ENCODE data around the gene ARHGAP15. TPM values are rescaled to one million over a fixed set of nuclear protein-coding genes. Genes with fewer than 3 reads are reported as not detected.

ARHGAP15 gene
- total and polyA plus RNA-seq, 12 donors: 4.7 to 33.8 (median 10.4) TPM

- no peak for TF ChIP-seq POLR2A (IDR thresholded peaks at IDR 0.05)
- TF ChIP-seq, protein P1, sequence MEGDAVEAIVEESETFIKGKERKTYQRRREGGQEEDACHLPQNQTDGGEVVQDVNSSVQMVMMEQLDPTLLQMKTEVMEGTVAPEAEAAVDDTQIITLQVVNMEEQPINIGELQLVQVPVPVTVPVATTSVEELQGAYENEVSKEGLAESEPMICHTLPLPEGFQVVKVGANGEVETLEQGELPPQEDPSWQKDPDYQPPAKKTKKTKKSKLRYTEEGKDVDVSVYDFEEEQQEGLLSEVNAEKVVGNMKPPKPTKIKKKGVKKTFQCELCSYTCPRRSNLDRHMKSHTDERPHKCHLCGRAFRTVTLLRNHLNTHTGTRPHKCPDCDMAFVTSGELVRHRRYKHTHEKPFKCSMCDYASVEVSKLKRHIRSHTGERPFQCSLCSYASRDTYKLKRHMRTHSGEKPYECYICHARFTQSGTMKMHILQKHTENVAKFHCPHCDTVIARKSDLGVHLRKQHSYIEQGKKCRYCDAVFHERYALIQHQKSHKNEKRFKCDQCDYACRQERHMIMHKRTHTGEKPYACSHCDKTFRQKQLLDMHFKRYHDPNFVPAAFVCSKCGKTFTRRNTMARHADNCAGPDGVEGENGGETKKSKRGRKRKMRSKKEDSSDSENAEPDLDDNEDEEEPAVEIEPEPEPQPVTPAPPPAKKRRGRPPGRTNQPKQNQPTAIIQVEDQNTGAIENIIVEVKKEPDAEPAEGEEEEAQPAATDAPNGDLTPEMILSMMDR (IDR thresholded peaks at IDR 0.05): no peak
- Histone ChIP-seq H3K4me3 (no peak overlapping the region), H3K4me1 (replicated peaks in 1 of 2) (no peaks in the 10 kb centered on the region), H3K27ac (no peak overlapping the region), H3K36me3 (replicated peaks in 1 of 2) (no peaks in the 10 kb centered on the region), H3K27me3 (no peaks in the 10 kb centered on the region), H3K9me3 (replicated peaks in 1 of 3) (no peaks in the 10 kb centered on the region)
- intact Hi-C loops (cut with DNase I): no loop called here
- DNase-seq: no peak
Measured at GRCh38 chr2:143696651-143697050, 567.4 kb downstream of the ARHGAP15 start.

DNA sequence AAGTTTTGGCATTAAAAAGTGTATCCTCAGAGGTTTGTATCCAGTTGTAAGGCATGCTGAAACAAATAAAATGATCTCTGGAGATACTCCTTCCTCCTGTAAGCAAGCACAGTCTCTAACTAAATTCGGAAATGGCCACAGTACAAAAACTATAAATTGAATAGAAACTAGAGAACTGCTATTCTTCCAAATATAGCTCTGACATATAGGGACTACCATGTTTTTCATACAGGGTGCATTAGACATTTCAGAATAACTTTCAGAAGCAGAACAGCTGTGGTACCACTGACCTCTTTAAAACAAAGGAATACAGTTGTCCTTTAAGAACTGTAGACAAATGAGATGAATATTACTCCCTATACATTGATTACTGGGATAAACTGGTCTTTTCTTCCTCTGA is 568.5 kb downstream of the ARHGAP15 start:
- no peak for TF ChIP-seq POLR2A (IDR thresholded peaks at IDR 0.05)
- intact Hi-C loops (cut with DNase I): no loop called here
- Histone ChIP-seq H3K4me1 (replicated peaks in 1 of 2) (no peaks in the 10 kb centered on the region), H3K4me3 (no peak overlapping the region), H3K27me3 (no peaks in the 10 kb centered on the region), H3K9me3 (replicated peaks in 1 of 3) (no peaks in the 10 kb centered on the region), H3K36me3 (replicated peaks in 1 of 2) (no peaks in the 10 kb centered on the region), H3K27ac (no peak overlapping the region)
- no peak for DNase-seq
- WGBS, 4 donors: 65 to 83% (median 78%) methylated on average over 1 of the region's 1 CpG

- Histone ChIP-seq H3K4me3 (no peak overlapping the region), H3K9me3 (replicated peaks in 1 of 3) (no peaks in the 10 kb centered on the region), H3K27ac (no peak overlapping the region), H3K27me3 (no peaks in the 10 kb centered on the region), H3K4me1 (replicated peaks in 1 of 2) (no peaks in the 10 kb centered on the region), H3K36me3 (replicated peaks in 1 of 2) (no peaks in the 10 kb centered on the region)
- TF ChIP-seq POLR2A (IDR thresholded peaks at IDR 0.05): no peak
- TF ChIP-seq, protein P1 (IDR thresholded peaks at IDR 0.05): no peak
- WGBS, 4 donors: 60 to 82% (median 68%) methylated on average over 2 of the region's 2 CpGs
- intact Hi-C loops (cut with DNase I): no loop called here
- no peak for DNase-seq
Measured at GRCh38 chr2:143698352-143698751, 569.1 kb downstream of the ARHGAP15 start.

DNA sequence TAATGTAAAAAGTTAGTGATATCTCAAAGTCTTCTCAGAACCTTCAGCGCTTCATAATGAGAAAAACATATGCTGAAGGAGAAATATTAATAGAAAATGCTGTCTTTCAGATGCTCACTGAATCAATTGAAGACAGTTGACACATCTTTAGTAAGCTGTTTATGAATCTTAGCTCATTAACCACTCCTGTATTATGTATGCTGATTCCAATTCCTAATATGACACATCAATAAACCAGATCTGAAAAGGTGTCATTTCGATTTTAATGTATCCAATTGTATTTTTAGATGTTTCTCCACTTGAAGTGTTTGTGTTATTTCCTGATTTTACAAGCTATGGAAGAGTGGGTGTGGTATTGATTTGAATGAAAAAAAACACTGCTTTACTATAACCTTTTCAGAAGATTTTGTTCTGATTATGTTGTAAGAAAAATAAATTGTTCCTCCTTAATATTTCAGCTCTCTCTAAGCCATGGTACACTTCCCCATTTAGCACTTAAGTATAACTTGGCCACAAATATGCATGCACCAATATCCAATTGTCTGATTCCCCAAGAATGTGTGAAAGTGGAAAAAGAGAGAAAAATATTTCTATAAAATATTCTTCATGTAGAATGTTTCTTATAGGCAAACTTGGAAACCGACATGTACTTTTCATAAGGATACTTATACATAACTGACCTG is 569.8 kb downstream of the ARHGAP15 start:
- TF ChIP-seq POLR2A (IDR thresholded peaks at IDR 0.05): no peak
- TF ChIP-seq, protein P1 (IDR thresholded peaks at IDR 0.05): no peak
- intact Hi-C loops (cut with DNase I): no loop called here
- DNase-seq: no peak
- no peaks in the 10 kb centered on the region for H3K9me3 ChIP-seq (replicated peaks in 1 of 3)
- WGBS, 4 donors: 74 to 87% (median 80%) methylated on average over 3 of the region's 3 CpGs
- no peaks in the 10 kb centered on the region for H3K36me3 ChIP-seq (replicated peaks in 1 of 2)
- H3K4me1 ChIP-seq (replicated peaks in 1 of 2): no peaks in the 10 kb centered on the region
- H3K4me3 ChIP-seq: no peak overlapping the region
- H3K27me3 ChIP-seq: no peaks in the 10 kb centered on the region
- no peak overlapping the region for H3K27ac ChIP-seq

- WGBS, 4 donors: 57 to 77% (median 71%) methylated on average over 2 of the region's 2 CpGs
- no peak overlapping the region for H3K4me3 ChIP-seq
- no peaks in the 10 kb centered on the region for H3K9me3 ChIP-seq (replicated peaks in 1 of 3)
- no peaks in the 10 kb centered on the region for H3K36me3 ChIP-seq (replicated peaks in 1 of 2)
- no peaks in the 10 kb centered on the region for H3K4me1 ChIP-seq (replicated peaks in 1 of 2)
- intact Hi-C loops (cut with DNase I): no loop called here
- TF ChIP-seq, protein P1 (IDR thresholded peaks at IDR 0.05): no peak
- no peak for DNase-seq
- no peaks in the 10 kb centered on the region for H3K27me3 ChIP-seq
- no peak overlapping the region for H3K27ac ChIP-seq
Measured at GRCh38 chr2:143700865-143701264, 571.6 kb downstream of the ARHGAP15 start.

Measured in adrenal gland (tissue), 12 donors.